ENCODE measurements around the gene IQGAP1.
A peak's percentile ranks its signal among the peaks of the same experiment; 100 is the strongest.
"Not testable (repeated sequence)": the region's sequence is repeated elsewhere in the genome, so short reads cannot be mapped to it uniquely, and the experiment has no call there.

The IQGAP1 gene

DNA sequence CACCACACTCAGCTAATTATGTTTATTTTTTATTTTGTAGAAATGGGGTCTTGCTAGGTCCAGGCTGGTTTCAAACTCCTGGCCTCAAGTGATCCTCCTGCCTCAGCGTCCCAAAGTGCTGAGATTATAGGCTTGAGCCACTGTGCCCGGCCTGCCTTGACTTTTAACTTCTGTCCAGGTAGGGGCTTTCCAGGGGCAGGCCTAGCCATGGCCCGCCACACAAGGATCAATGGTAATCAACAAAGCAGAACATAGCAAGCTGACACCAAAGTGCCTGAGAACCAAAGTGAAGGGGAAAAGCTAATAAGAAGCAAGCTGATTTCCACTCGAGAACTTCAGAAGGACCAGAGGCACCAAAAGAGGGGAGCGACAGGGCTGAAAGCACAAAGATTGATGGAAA lies 132.3 kb downstream of the IQGAP1 start:
- TF ChIP-seq RARB (CRISPR knock-in tag; IDR thresholded peaks at IDR 0.05) = no peak
- no peak for TF ChIP-seq ZFP30 (CRISPR knock-in tag; IDR thresholded peaks at IDR 0.05)
- no peak for TF ChIP-seq ZFP3 (CRISPR knock-in tag; IDR thresholded peaks at IDR 0.05)
- TF ChIP-seq ESRRG (CRISPR knock-in tag; IDR thresholded peaks at IDR 0.05) = no peak
- no peak for TF ChIP-seq ISL1 (CRISPR knock-in tag; IDR thresholded peaks at IDR 0.05)
- TF ChIP-seq, protein P1, sequence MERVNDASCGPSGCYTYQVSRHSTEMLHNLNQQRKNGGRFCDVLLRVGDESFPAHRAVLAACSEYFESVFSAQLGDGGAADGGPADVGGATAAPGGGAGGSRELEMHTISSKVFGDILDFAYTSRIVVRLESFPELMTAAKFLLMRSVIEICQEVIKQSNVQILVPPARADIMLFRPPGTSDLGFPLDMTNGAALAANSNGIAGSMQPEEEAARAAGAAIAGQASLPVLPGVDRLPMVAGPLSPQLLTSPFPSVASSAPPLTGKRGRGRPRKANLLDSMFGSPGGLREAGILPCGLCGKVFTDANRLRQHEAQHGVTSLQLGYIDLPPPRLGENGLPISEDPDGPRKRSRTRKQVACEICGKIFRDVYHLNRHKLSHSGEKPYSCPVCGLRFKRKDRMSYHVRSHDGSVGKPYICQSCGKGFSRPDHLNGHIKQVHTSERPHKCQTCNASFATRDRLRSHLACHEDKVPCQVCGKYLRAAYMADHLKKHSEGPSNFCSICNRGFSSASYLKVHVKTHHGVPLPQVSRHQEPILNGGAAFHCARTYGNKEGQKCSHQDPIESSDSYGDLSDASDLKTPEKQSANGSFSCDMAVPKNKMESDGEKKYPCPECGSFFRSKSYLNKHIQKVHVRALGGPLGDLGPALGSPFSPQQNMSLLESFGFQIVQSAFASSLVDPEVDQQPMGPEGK (CRISPR knock-in tag; IDR thresholded peaks at IDR 0.05; ENCODE audit: borderline replicate concordance) = no peak
- no peak for TF ChIP-seq TCF4 (CRISPR knock-in tag; IDR thresholded peaks at IDR 0.05; ENCODE audit: borderline replicate concordance)
- ATAC-seq = no peak

GRCh38 chr15:90523373-90523772 lies 135.3 kb downstream of the IQGAP1 start:
- TF ChIP-seq TCF4 (CRISPR knock-in tag; IDR thresholded peaks at IDR 0.05; ENCODE audit: borderline replicate concordance) = no peak
- TF ChIP-seq, protein P2, sequence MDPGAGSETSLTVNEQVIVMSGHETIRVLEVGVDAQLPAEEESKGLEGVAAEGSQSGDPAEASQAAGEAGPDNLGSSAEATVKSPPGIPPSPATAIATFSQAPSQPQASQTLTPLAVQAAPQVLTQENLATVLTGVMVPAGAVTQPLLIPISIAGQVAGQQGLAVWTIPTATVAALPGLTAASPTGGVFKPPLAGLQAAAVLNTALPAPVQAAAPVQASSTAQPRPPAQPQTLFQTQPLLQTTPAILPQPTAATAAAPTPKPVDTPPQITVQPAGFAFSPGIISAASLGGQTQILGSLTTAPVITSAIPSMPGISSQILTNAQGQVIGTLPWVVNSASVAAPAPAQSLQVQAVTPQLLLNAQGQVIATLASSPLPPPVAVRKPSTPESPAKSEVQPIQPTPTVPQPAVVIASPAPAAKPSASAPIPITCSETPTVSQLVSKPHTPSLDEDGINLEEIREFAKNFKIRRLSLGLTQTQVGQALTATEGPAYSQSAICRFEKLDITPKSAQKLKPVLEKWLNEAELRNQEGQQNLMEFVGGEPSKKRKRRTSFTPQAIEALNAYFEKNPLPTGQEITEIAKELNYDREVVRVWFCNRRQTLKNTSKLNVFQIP (CRISPR knock-in tag; IDR thresholded peaks at IDR 0.05; ENCODE audit: borderline replicate concordance, low read depth) = no peak
- TF ChIP-seq, protein P1 (CRISPR knock-in tag; IDR thresholded peaks at IDR 0.05; ENCODE audit: borderline replicate concordance) = no peak
- ATAC-seq = no peak

GRCh38 chr15:90524018-90524803 lies 136.2 kb downstream of the IQGAP1 start:
- ATAC-seq = not testable (repeated sequence)

- no peak for TF ChIP-seq ESRRG (CRISPR knock-in tag; IDR thresholded peaks at IDR 0.05)
- TF ChIP-seq ZFP3 (CRISPR knock-in tag; IDR thresholded peaks at IDR 0.05) = no peak
- no peak for TF ChIP-seq TCF4 (CRISPR knock-in tag; IDR thresholded peaks at IDR 0.05; ENCODE audit: borderline replicate concordance)
- no peak for TF ChIP-seq CSDC2 (CRISPR knock-in tag; IDR thresholded peaks at IDR 0.05)
- TF ChIP-seq, protein P1 (CRISPR knock-in tag; IDR thresholded peaks at IDR 0.05; ENCODE audit: borderline replicate concordance) = no peak
- TF ChIP-seq RARB (CRISPR knock-in tag; IDR thresholded peaks at IDR 0.05) = no peak
- no peak for ATAC-seq
These were observed 140.9 kb downstream of the IQGAP1 start for GRCh38 chr15:90529011-90529370.

GRCh38 chr15:90529371-90530249 lies 141.6 kb downstream of the IQGAP1 start, which contains the start of gene CRTC3:
CRTC3 (plus strand) TSS chr15:90529923; CDS start chr15:90530072, 149 bp downstream.
- no peak for TF ChIP-seq GLIS3 (CRISPR knock-in tag; IDR thresholded peaks at IDR 0.05)
- no peak for TF ChIP-seq ZNF8 (CRISPR knock-in tag; IDR thresholded peaks at IDR 0.05)
- TF ChIP-seq ZNF70 (CRISPR knock-in tag; IDR thresholded peaks at IDR 0.05) = no peak
- no peak for TF ChIP-seq BACH2 (CRISPR knock-in tag; IDR thresholded peaks at IDR 0.05; ENCODE audit: borderline replicate concordance)
- TF ChIP-seq, protein P1 (CRISPR knock-in tag; IDR thresholded peaks at IDR 0.05; ENCODE audit: borderline replicate concordance) = no peak
- TF ChIP-seq ARNTL (CRISPR knock-in tag; IDR thresholded peaks at IDR 0.05; ENCODE audit: borderline replicate concordance, low read depth) = no peak
- TF ChIP-seq, protein P3, sequence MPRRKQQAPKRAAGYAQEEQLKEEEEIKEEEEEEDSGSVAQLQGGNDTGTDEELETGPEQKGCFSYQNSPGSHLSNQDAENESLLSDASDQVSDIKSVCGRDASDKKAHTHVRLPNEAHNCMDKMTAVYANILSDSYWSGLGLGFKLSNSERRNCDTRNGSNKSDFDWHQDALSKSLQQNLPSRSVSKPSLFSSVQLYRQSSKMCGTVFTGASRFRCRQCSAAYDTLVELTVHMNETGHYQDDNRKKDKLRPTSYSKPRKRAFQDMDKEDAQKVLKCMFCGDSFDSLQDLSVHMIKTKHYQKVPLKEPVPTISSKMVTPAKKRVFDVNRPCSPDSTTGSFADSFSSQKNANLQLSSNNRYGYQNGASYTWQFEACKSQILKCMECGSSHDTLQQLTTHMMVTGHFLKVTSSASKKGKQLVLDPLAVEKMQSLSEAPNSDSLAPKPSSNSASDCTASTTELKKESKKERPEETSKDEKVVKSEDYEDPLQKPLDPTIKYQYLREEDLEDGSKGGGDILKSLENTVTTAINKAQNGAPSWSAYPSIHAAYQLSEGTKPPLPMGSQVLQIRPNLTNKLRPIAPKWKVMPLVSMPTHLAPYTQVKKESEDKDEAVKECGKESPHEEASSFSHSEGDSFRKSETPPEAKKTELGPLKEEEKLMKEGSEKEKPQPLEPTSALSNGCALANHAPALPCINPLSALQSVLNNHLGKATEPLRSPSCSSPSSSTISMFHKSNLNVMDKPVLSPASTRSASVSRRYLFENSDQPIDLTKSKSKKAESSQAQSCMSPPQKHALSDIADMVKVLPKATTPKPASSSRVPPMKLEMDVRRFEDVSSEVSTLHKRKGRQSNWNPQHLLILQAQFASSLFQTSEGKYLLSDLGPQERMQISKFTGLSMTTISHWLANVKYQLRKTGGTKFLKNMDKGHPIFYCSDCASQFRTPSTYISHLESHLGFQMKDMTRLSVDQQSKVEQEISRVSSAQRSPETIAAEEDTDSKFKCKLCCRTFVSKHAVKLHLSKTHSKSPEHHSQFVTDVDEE (CRISPR knock-in tag; IDR thresholded peaks at IDR 0.05) = no peak
- ATAC-seq = peak; percentile 88
